HG02840 (cell line): ENCODE data around the gene CEP20.
"Not testable (repeated sequence)": the region's sequence is repeated elsewhere in the genome, so short reads cannot be mapped to it uniquely, and the experiment has no call there.

Experiments used
- ATAC-seq: cut with Tn5 transposase; IDR thresholded peaks from one replicate; pipeline ENCODE4 v1.9.1; 2021; ENCODE audit warnings: mild to moderate bottlenecking, moderate library complexity, moderate number of reproducible peaks; ENCODE audit not compliant: unreplicated experiment, low FRiP score

Gene CEP20

GRCh38 chr16:15888072-15888976 lies at the start of gene CEP20:
Gene CEP20, minus strand, starts transcription at chr16:15888603. Its CDS starts 18 bp downstream, at chr16:15888585.
- peak; percentile 96 for ATAC-seq

- ATAC-seq, result not testable (repeated sequence)
These were observed 48.4 kb upstream of the CEP20 start for GRCh38 chr16:15936809-15937208.

GRCh38 chr16:15934991-15935390 lies 46.6 kb upstream of the CEP20 start:
- no peak for ATAC-seq

GRCh38 chr16:15933781-15934180 lies 45.4 kb upstream of the CEP20 start:
- ATAC-seq, result no peak

GRCh38 chr16:15932939-15933338 lies 44.5 kb upstream of the CEP20 start:
- no peak for ATAC-seq

- no peak for ATAC-seq
These were observed 40.1 kb upstream of the CEP20 start for GRCh38 chr16:15928261-15929104.

GRCh38 chr16:15925631-15926030 lies 37.2 kb upstream of the CEP20 start:
- ATAC-seq, result no peak

GRCh38 chr16:15924996-15925395 lies 36.6 kb upstream of the CEP20 start:
- no peak for ATAC-seq

- no peak for ATAC-seq
These were observed 30.9 kb upstream of the CEP20 start for GRCh38 chr16:15919331-15919730.

GRCh38 chr16:15918314-15918713 lies 29.9 kb upstream of the CEP20 start:
- ATAC-seq, result not testable (repeated sequence)

GRCh38 chr16:15916323-15916722 lies 27.9 kb upstream of the CEP20 start:
- ATAC-seq, result no peak

GRCh38 chr16:15915555-15916081 lies 27.2 kb upstream of the CEP20 start:
- ATAC-seq, result no peak

GRCh38 chr16:15913046-15913698 lies 24.8 kb upstream of the CEP20 start:
- no peak for ATAC-seq

GRCh38 chr16:15911198-15911597 lies 22.8 kb upstream of the CEP20 start:
- ATAC-seq, result no peak

- peak; percentile 99 for ATAC-seq
These were observed 19.6 kb upstream of the CEP20 start for GRCh38 chr16:15907863-15908478.

- no peak for ATAC-seq
These were observed 18.0 kb upstream of the CEP20 start for GRCh38 chr16:15906439-15906838.

- ATAC-seq, result no peak
These were observed 15.6 kb upstream of the CEP20 start for GRCh38 chr16:15903960-15904359.

GRCh38 chr16:15900901-15901500 lies 12.6 kb upstream of the CEP20 start:
- ATAC-seq, result no peak

- ATAC-seq, result no peak
These were observed 12.0 kb upstream of the CEP20 start for GRCh38 chr16:15900357-15900756.
